ENCODE measurements around the gene HEPN1. TPM values are rescaled to one million over a fixed set of nuclear protein-coding genes. Genes with fewer than 3 reads are reported as not detected.

Gene HEPN1
- total and polyA plus RNA-seq, 2 of the 8 experiments (the other 6 are each of a cell fraction or from before 2014, with no cell fraction given): not detected

- Histone ChIP-seq H3K9ac (replicated peaks in 1 of 4; ENCODE audit: extremely low read depth in 1 of 4, low read depth in 3 of 4, low read length in 3 of 4) (no peak overlapping the region), H2BK120ac (replicated peaks; ENCODE audit: low read depth, low read length) (no peak overlapping the region), H3K27me3 (replicated peaks in 1 of 4; ENCODE audit: control insufficient read depth in 3 of 4, extremely low read depth in 1 of 4, insufficient read depth in 3 of 4, low read length in 3 of 4) (no peaks in the 10 kb centered on the region; a peak in 1 of 7 replicates), H2BK12ac (ENCODE audit: low read depth, low read length) (no peak overlapping the region), H3K79me2 (ENCODE audit: control insufficient read depth in 1 of 2, insufficient read depth in 2 of 2, low read length in 2 of 2) (no peaks in the 10 kb centered on the region), H4K20me1 (replicated peaks in 1 of 2; ENCODE audit: control insufficient read depth in 1 of 2, insufficient read depth in 2 of 2, low read length in 2 of 2) (no peaks in the 10 kb centered on the region), H2AK5ac (ENCODE audit: low read depth, low read length) (no peak overlapping the region), H4K8ac (ENCODE audit: extremely low read depth, insufficient read depth, low read length) (no peak overlapping the region), H2AFZ (ENCODE audit: low read length) (no peak overlapping the region), H2BK20ac (ENCODE audit: low read length) (no peak overlapping the region), H3K4me1 (replicated peaks in 1 of 4; ENCODE audit: control insufficient read depth in 3 of 4, insufficient read depth in 4 of 4, low read length in 3 of 4) (peaks cover 0 to 2% (median 0%) of the 10 kb centered on the region in 4 experiments; a peak in 2 of 7 replicates), H3K4ac (replicated peaks; ENCODE audit: insufficient read length, low read depth, low read length) (no peak overlapping the region), H3K56ac (replicated peaks; ENCODE audit: insufficient read length, low read depth, low read length) (no peak overlapping the region), H3K4me2 (ENCODE audit: insufficient read depth in 1 of 2, low read depth in 2 of 2, low read length in 2 of 2) (no peak overlapping the region), H2BK5ac (ENCODE audit: low read depth, low read length) (no peak overlapping the region; the same call in 1 of the 2 replicates), H3K23me2 (ENCODE audit: low read depth, low read length) (no peaks in the 10 kb centered on the region), H3K23ac (ENCODE audit: insufficient read length) (no peak overlapping the region), H3K27ac (ENCODE audit: low read depth, low read length) (no peak overlapping the region), H3K79me1 (ENCODE audit: low read depth, low read length) (no peaks in the 10 kb centered on the region), H4K91ac (replicated peaks; ENCODE audit: insufficient read length, low read length) (no peak overlapping the region), H3K4me3 (ENCODE audit: extremely low read depth in 1 of 4, insufficient read depth in 2 of 4, low read depth in 3 of 4, low read length in 4 of 4) (no peak overlapping the region), H3K14ac (ENCODE audit: insufficient read length) (no peak overlapping the region), H3K9me3 (ENCODE audit: insufficient read depth in 2 of 2, low read depth in 1 of 2, low read length in 1 of 2) (no peaks in the 10 kb centered on the region), H4K5ac (ENCODE audit: insufficient read length, low read depth, low read length) (no peak overlapping the region), H3K36me3 (ENCODE audit: control insufficient read depth in 2 of 4, insufficient read depth in 4 of 4, low read length in 3 of 4) (no peaks in the 10 kb centered on the region), H3K18ac (ENCODE audit: extremely low read depth, low read length) (no peak overlapping the region), H2BK15ac (ENCODE audit: low read length) (no peak overlapping the region)
- FAIRE-seq: no peak
- ChIA-PET POLR2A (ENCODE audit: partially characterized antibody) (interaction anchor here (1.0 to 1.5 kb wide), 3 partner anchors 10 to 18 kb away, joined by 3 read pairs; no protein-coding TSS in a partner anchor), CTCF (ENCODE audit: partially characterized antibody) (interaction anchor here (1.7 to 4.8 kb wide), 2 partner anchors 18 to 27 kb away, joined by 4 to 22 read pairs; no protein-coding TSS in a partner anchor)
- WGBS, 2 experiments (ENCODE audit: extremely low coverage in 1 of 2, insufficient coverage in 1 of 2, insufficient read length in 1 of 2, insufficient replicate concordance in 2 of 2, low coverage in 1 of 2, low lambda C conversion rate in 2 of 2, missing lambda C conversion rate in 1 of 2): 83% methylated on average over 14 of the region's 14 CpGs; no CpG with 5 or more reads in 1 of the 2 experiments
- no peak for DNase-seq (ENCODE audit: low read depth in 1 of 2, low spot score in 2 of 2)
- TF ChIP-seq YY1 (IDR thresholded peaks at IDR 0.05; ENCODE audit: low read depth, low read length) (no peak), RNF2 (IDR thresholded peaks at IDR 0.05; ENCODE audit: borderline replicate concordance, low read depth, low read length, missing control alignments, poor library complexity, severe bottlenecking) (no peak), ATF3 (IDR thresholded peaks at IDR 0.05; ENCODE audit: insufficient read depth, low read depth, low read length) (no peak), MAFK (IDR thresholded peaks at IDR 0.05; ENCODE audit: low read depth, low read length) (no peak)
- TF ChIP-seq, protein P1, sequence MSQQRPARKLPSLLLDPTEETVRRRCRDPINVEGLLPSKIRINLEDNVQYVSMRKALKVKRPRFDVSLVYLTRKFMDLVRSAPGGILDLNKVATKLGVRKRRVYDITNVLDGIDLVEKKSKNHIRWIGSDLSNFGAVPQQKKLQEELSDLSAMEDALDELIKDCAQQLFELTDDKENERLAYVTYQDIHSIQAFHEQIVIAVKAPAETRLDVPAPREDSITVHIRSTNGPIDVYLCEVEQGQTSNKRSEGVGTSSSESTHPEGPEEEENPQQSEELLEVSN (IDR thresholded peaks at IDR 0.05): no peak
Observed at GRCh38 chr11:124893781-124894401, 25.2 kb upstream of the HEPN1 start.
